Liver (tissue), 9 donors: ENCODE data around the gene ADGRG3. TPM values are rescaled to one million over a fixed set of nuclear protein-coding genes. Genes with fewer than 3 reads are reported as not detected.

Experiments used
- DNase-seq: peaks from one replicate; pipeline ENCODE4 v3.0.0-alpha.2; 2017; ENCODE audit warnings: low spot score
- H3K27ac ChIP-seq, 2 donors: one replicate each; pipeline ENCODE4 v1.7.0; 2013; ENCODE audit warnings: inconsistent platforms in 2 of 2, low read length in 2 of 2, control low read depth in 1 of 2, low read depth in 1 of 2, mild to moderate bottlenecking in 1 of 2
- H3K27me3 ChIP-seq, 4 donors: one replicate each; pipeline versions ENCODE4 v1.6.1 to v1.7.0; 2013; ENCODE audit warnings: low read length in 3 of 4, inconsistent platforms in 1 of 4, mild to moderate bottlenecking in 1 of 4, moderate library complexity in 1 of 4; ENCODE audit not compliant: control insufficient read depth in 4 of 4, insufficient read depth in 4 of 4
- H3K36me3 ChIP-seq, 4 donors: one replicate each; pipeline versions ENCODE4 v1.6.1 to v1.7.0; 2013; ENCODE audit warnings: low read length in 3 of 4, mild to moderate bottlenecking in 3 of 4, low read depth in 1 of 4, moderate library complexity in 1 of 4; ENCODE audit not compliant: control insufficient read depth in 4 of 4, insufficient read depth in 3 of 4
- H3K4me1 ChIP-seq, 4 donors: one replicate each; pipeline versions ENCODE4 v1.6.1 to v1.7.0; 2013; ENCODE audit warnings: low read length in 3 of 4, mild to moderate bottlenecking in 3 of 4, moderate library complexity in 1 of 4; ENCODE audit not compliant: control insufficient read depth in 4 of 4, insufficient read depth in 4 of 4
- H3K4me3 ChIP-seq, 3 donors: one replicate each; pipeline versions ENCODE4 v1.6.1 to v1.7.0; 2013; ENCODE audit warnings: low read length in 3 of 3, control low read depth in 1 of 3, low read depth in 1 of 3, mild to moderate bottlenecking in 1 of 3
- H3K9ac ChIP-seq, 2 donors: one replicate each; pipeline ENCODE4 v1.7.0; 2013; ENCODE audit warnings: low read length in 2 of 2, mild to moderate bottlenecking in 2 of 2, moderate library complexity in 2 of 2, control low read depth in 1 of 2, low read depth in 1 of 2
- H3K9me3 ChIP-seq, 4 donors: one replicate each; pipeline versions ENCODE4 v1.6.1 to v1.7.0; 2013; ENCODE audit warnings: low read length in 3 of 4; ENCODE audit not compliant: control insufficient read depth in 4 of 4
- EGR1 ChIP-seq, 2 donors: IDR thresholded peaks; 2 replicates each; pipeline ENCODE4 v1.6.1; 2016 to 2018; ENCODE audit warnings: antibody characterized with exemption in 2 of 2, low read depth in 2 of 2
- FOXA1 ChIP-seq: IDR thresholded peaks from 2 replicates; pipeline ENCODE4 v1.6.1; 2016; ENCODE audit warnings: antibody characterized with exemption
- FOXA2 ChIP-seq: IDR thresholded peaks from 2 replicates; pipeline ENCODE4 v1.6.1; 2016; ENCODE audit warnings: antibody characterized with exemption
- HNF4A ChIP-seq, 2 donors: conservative IDR thresholded peaks; 2 replicates each; pipeline ENCODE4 v1.6.1; 2016; ENCODE audit warnings: antibody characterized with exemption in 2 of 2, mild to moderate bottlenecking in 2 of 2
- HNF4G ChIP-seq: IDR thresholded peaks from 2 replicates; pipeline ENCODE4 v1.6.1; 2016; ENCODE audit warnings: antibody characterized with exemption
- JUND ChIP-seq, 2 donors: IDR thresholded peaks; 2 replicates each; pipeline ENCODE4 v1.6.1; 2016; ENCODE audit warnings: antibody characterized with exemption in 2 of 2
- NR2F2 ChIP-seq: IDR thresholded peaks from 2 replicates; pipeline ENCODE4 v1.6.1; 2016; ENCODE audit warnings: antibody characterized with exemption
- RAD21 ChIP-seq, 2 donors: IDR thresholded peaks; 2 replicates each; pipeline ENCODE4 v1.6.1; 2016; ENCODE audit warnings: antibody characterized with exemption in 2 of 2, mild to moderate bottlenecking in 2 of 2
- REST ChIP-seq: IDR thresholded peaks from 2 replicates; pipeline ENCODE4 v1.6.1; 2016; ENCODE audit warnings: antibody characterized with exemption, mild to moderate bottlenecking
- RXRA ChIP-seq, 2 donors: IDR thresholded peaks; 2 replicates each; pipeline ENCODE4 v1.6.1; 2017 to 2018; ENCODE audit warnings: antibody characterized with exemption in 2 of 2, mild to moderate bottlenecking in 1 of 2
- SP1 ChIP-seq: IDR thresholded peaks from 2 replicates; pipeline ENCODE4 v1.6.1; 2018; ENCODE audit warnings: antibody characterized with exemption, mild to moderate bottlenecking
- YY1 ChIP-seq: IDR thresholded peaks from 2 replicates; pipeline ENCODE4 v1.6.1; 2016; ENCODE audit warnings: antibody characterized with exemption, mild to moderate bottlenecking
- ZBTB33 ChIP-seq: IDR thresholded peaks from 2 replicates; pipeline ENCODE4 v1.6.1; 2016; ENCODE audit warnings: antibody characterized with exemption
- WGBS: extraction: QIAGEN DNeasy Blood & Tissue Kit; methylation state at CpG from one replicate; pipeline ENCODE4 v1.1.7; 2013; 5-methylcytosine and 5-hydroxymethylcytosine counted together
- polyA plus RNA-seq, 2 donors: library from polyadenylated mRNA; stranded (reverse) in 1 of 2; unstranded in 1 of 2; fragments of 200-250 nt in 1 of 2; fragments of >200 nt in 1 of 2; fragmentation: Nextera tagmentation in 1 of 2; extraction: Ambion mirVana in 1 of 2; gene quantifications; one replicate each; pipeline versions ENCODE4 v1.2.1 to v1.2.3, GENCODE V29; 2013 to 2015
- total RNA-seq, 2 donors: library from RNA; depleted of rRNA; stranded (reverse); fragments of >200 nt; gene quantifications; one replicate each; pipeline ENCODE4 v1.2.3, GENCODE V29; 2014
- TF ChIP-seq, protein P1 (sequence below): IDR thresholded peaks from 2 replicates; pipeline ENCODE4 v1.6.1; 2016; ENCODE audit warnings: antibody characterized with exemption
- TF ChIP-seq, protein P2 (sequence below): fragments of 150-350 bp; IDR thresholded peaks from 2 replicates; pipeline ENCODE4 v1.5.1; 2017; ENCODE audit warnings: improper control_type of control experiment, low read depth, low read length; ENCODE audit not compliant: missing input control
- donor health status: healthy.
- donor health status: healthy.
- donor health status: healthy.
- donor health status: healthy.
- donor health status: healthy.

The ADGRG3 gene
- total and polyA plus RNA-seq, 4 donors: 0.52 to 3.2 (median 1.0) TPM

DNA sequence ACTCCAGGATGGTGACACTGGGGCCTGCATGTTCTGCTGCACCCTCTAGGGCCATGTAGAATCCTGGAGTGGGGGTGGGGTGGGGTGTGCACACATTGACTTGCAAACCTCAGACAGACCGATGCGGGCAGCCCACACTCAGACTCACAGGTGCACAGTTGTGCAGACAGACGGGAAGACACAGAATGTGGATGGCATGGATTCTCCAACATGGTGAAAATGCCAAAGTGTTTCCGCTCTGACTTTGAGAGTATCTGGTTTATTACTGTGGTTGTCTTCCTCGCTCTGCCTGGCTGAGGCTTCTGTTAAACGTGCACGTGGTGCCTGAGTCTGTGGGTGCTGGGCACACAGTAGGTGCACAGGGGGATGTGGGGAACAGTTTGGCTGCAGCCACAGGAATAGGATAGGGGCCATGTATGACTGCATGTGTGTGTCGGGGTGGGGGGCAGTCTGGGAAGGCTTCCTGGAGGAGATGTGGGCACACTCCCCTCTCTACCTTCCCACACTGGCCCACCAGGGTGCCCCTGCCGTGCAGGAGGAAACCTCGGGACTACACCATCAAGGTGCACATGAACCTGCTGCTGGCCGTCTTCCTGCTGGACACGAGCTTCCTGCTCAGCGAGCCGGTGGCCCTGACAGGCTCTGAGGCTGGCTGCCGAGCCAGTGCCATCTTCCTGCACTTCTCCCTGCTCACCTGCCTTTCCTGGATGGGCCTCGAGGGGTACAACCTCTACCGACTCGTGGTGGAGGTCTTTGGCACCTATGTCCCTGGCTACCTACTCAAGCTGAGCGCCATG, 9.0 kb upstream of the ADGRG3 start:
- TF ChIP-seq, protein P1, sequence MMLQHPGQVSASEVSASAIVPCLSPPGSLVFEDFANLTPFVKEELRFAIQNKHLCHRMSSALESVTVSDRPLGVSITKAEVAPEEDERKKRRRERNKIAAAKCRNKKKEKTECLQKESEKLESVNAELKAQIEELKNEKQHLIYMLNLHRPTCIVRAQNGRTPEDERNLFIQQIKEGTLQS: no peak
- TF ChIP-seq EGR1 (IDR thresholded peaks at IDR 0.05; ENCODE audit: low read depth in 2 of 2) (no peak), HNF4A (conservative IDR thresholded peaks at IDR 0.05) (no peak), HNF4G (no peak), FOXA2 (no peak), RAD21 (IDR thresholded peaks at IDR 0.05) (no peak), REST (no peak), SP1 (no peak), FOXA1 (no peak), YY1 (no peak), NR2F2 (no peak), RXRA (IDR thresholded peaks at IDR 0.05) (no peak)
- TF ChIP-seq, protein P2, sequence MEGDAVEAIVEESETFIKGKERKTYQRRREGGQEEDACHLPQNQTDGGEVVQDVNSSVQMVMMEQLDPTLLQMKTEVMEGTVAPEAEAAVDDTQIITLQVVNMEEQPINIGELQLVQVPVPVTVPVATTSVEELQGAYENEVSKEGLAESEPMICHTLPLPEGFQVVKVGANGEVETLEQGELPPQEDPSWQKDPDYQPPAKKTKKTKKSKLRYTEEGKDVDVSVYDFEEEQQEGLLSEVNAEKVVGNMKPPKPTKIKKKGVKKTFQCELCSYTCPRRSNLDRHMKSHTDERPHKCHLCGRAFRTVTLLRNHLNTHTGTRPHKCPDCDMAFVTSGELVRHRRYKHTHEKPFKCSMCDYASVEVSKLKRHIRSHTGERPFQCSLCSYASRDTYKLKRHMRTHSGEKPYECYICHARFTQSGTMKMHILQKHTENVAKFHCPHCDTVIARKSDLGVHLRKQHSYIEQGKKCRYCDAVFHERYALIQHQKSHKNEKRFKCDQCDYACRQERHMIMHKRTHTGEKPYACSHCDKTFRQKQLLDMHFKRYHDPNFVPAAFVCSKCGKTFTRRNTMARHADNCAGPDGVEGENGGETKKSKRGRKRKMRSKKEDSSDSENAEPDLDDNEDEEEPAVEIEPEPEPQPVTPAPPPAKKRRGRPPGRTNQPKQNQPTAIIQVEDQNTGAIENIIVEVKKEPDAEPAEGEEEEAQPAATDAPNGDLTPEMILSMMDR: no peak
- no peak overlapping the region for H3K4me3 ChIP-seq
- H3K36me3 ChIP-seq: no peaks in the 10 kb centered on the region
- 87% methylated on average over 19 of the region's 19 CpGs for WGBS
- no peak for DNase-seq
- H3K4me1 ChIP-seq: no peaks in the 10 kb centered on the region
- no peak overlapping the region for H3K9ac ChIP-seq
- no peak overlapping the region for H3K27ac ChIP-seq
- no peaks in the 10 kb centered on the region for H3K9me3 ChIP-seq
- H3K27me3 ChIP-seq: no peaks in the 10 kb centered on the region

GRCh38 chr16:57660715-57661463, 7.2 kb upstream of the ADGRG3 start:
- Histone ChIP-seq H3K9me3 (no peaks in the 10 kb centered on the region), H3K27ac (no peak overlapping the region), H3K4me1 (no peaks in the 10 kb centered on the region), H3K36me3 (no peaks in the 10 kb centered on the region), H3K4me3 (no peak overlapping the region), H3K9ac (no peak overlapping the region), H3K27me3 (no peaks in the 10 kb centered on the region)
- 88% methylated on average over 11 of the region's 11 CpGs for WGBS
- no peak for DNase-seq
- TF ChIP-seq JUND (IDR thresholded peaks at IDR 0.05) (no peak), EGR1 (IDR thresholded peaks at IDR 0.05; ENCODE audit: low read depth in 2 of 2) (no peak), FOXA2 (no peak), RAD21 (IDR thresholded peaks at IDR 0.05) (peak; percentile 57), HNF4G (no peak), REST (no peak), NR2F2 (no peak), HNF4A (conservative IDR thresholded peaks at IDR 0.05) (peak; percentile 20 to 31), SP1 (no peak), ZBTB33 (no peak), FOXA1 (no peak)
